IPS-NIHi7 (cell line): Measurements from ENCODE around the gene IZUMO2.

Experiments
- DNase-seq: peaks from one replicate; pipeline ENCODE4 v3.0.0; 2012; ENCODE audit warnings: mixed read lengths; ENCODE audit errors: extremely low spot score

The IZUMO2 gene

GRCh38 chr19:50162988-50163387 lies at the start of gene IZUMO2:
TSS of gene IZUMO2 (minus strand) at chr19:50163281. CDS start at chr19:50163194, 87 bp downstream.
- peak; percentile 57 for DNase-seq

GRCh38 chr19:50210425-50210824 lies 47.3 kb upstream of the IZUMO2 start:
- no peak for DNase-seq

GRCh38 chr19:50209131-50209530 lies 46.0 kb upstream of the IZUMO2 start:
- DNase-seq, result no peak

GRCh38 chr19:50207730-50208129 lies 44.6 kb upstream of the IZUMO2 start:
- no peak for DNase-seq

GRCh38 chr19:50206191-50206590 lies 43.1 kb upstream of the IZUMO2 start:
- DNase-seq, result no peak

GRCh38 chr19:50205681-50206138 lies 42.6 kb upstream of the IZUMO2 start:
- DNase-seq, result peak; percentile 38

- DNase-seq, result peak; percentile 97
Observed at GRCh38 chr19:50204811-50205675, 42.0 kb upstream of the IZUMO2 start.

- no peak for DNase-seq
Observed at GRCh38 chr19:50204081-50204428, 41.0 kb upstream of the IZUMO2 start.

GRCh38 chr19:50203281-50204080 lies 40.4 kb upstream of the IZUMO2 start, which contains the start of gene MYH14:
TSS of gene MYH14 (plus strand) at chr19:50203622. CDS start at chr19:50210366, 6,744 bp downstream.
- DNase-seq, result peak; percentile 99

- no peak for DNase-seq
Observed at GRCh38 chr19:50202962-50203280, 39.8 kb upstream of the IZUMO2 start.

GRCh38 chr19:50202386-50202785 lies 39.3 kb upstream of the IZUMO2 start:
- DNase-seq, result no peak

- DNase-seq, result no peak
Observed at GRCh38 chr19:50199259-50199555, 36.1 kb upstream of the IZUMO2 start.

- no peak for DNase-seq
Observed at GRCh38 chr19:50198431-50199258, 35.6 kb upstream of the IZUMO2 start.

GRCh38 chr19:50197348-50197747 lies 34.3 kb upstream of the IZUMO2 start:
- DNase-seq, result no peak

- no peak for DNase-seq
Observed at GRCh38 chr19:50196322-50196932, 33.3 kb upstream of the IZUMO2 start.

GRCh38 chr19:50195224-50195623 lies 32.1 kb upstream of the IZUMO2 start:
- no peak for DNase-seq

- no peak for DNase-seq
Observed at GRCh38 chr19:50192463-50193211, 29.6 kb upstream of the IZUMO2 start.

- DNase-seq, result no peak
Observed at GRCh38 chr19:50191216-50191615, 28.1 kb upstream of the IZUMO2 start.

- DNase-seq, result no peak
Observed at GRCh38 chr19:50190439-50190891, 27.4 kb upstream of the IZUMO2 start.

- no peak for DNase-seq
Observed at GRCh38 chr19:50189331-50189730, 26.2 kb upstream of the IZUMO2 start.

GRCh38 chr19:50187937-50188336 lies 24.9 kb upstream of the IZUMO2 start:
- DNase-seq, result no peak
